WTC11 (cell line): ENCODE data around the gene SLCO4C1.

ENCODE experiments used
- CREB1 ChIP-seq: sonication (generic); formaldehyde crosslinking; IDR thresholded peaks from 2 replicates; pipeline ENCODE4 v1.8.0; 2023; ENCODE audit warnings: mild to moderate bottlenecking, missing genetic modification reagents
- CTCF ChIP-seq: fragments of 200-600 bp; IDR thresholded peaks from 2 replicates; pipeline ENCODE4 v1.8.0; 2022; ENCODE audit warnings: antibody characterized with exemption
- E2F5 ChIP-seq: sonication (generic); formaldehyde crosslinking; IDR thresholded peaks from 2 replicates; pipeline ENCODE4 v1.8.1; 2022; ENCODE audit warnings: mild to moderate bottlenecking, moderate library complexity, missing genetic modification reagents
- FOXJ3 ChIP-seq: sonication (generic); formaldehyde crosslinking; IDR thresholded peaks from 2 replicates; pipeline ENCODE4 v1.9.0; 2021; ENCODE audit warnings: missing genetic modification reagents, mild to moderate bottlenecking, borderline replicate concordance
- SP1 ChIP-seq: sonication (generic); formaldehyde crosslinking; conservative IDR thresholded peaks from 2 replicates; pipeline ENCODE4 v1.8.1; 2022; ENCODE audit warnings: missing genetic modification reagents
- ZNF121 ChIP-seq: sonication (generic); formaldehyde crosslinking; IDR thresholded peaks from 2 replicates; pipeline ENCODE4 v1.8.0; 2023; ENCODE audit warnings: missing genetic modification reagents
- ZNF138 ChIP-seq: sonication (generic); formaldehyde crosslinking; conservative IDR thresholded peaks from 2 replicates; pipeline ENCODE4 v1.8.1; 2022; ENCODE audit warnings: mild to moderate bottlenecking, moderate library complexity, missing genetic modification reagents
- ZNF263 ChIP-seq: sonication (generic); formaldehyde crosslinking; IDR thresholded peaks from 2 replicates; pipeline ENCODE4 v1.8.1; 2022; ENCODE audit warnings: low read depth, mild to moderate bottlenecking, moderate library complexity, missing genetic modification reagents
- ZNF425 ChIP-seq: fragments of 250-450 bp; sonication (Bioruptor Pico); conservative IDR thresholded peaks from 2 replicates; pipeline ENCODE4 v1.9.0; 2021; ENCODE audit warnings: mild to moderate bottlenecking
- ZNF532 ChIP-seq: fragments of 250-450 bp; sonication (Bioruptor Pico); IDR thresholded peaks from 2 replicates; pipeline ENCODE4 v1.9.0; 2021; ENCODE audit warnings: mild to moderate bottlenecking, borderline replicate concordance
- ZSCAN18 ChIP-seq: fragments of 250-450 bp; sonication (Bioruptor Pico); IDR thresholded peaks from 2 replicates; pipeline ENCODE4 v2.1.2; 2022; ENCODE audit warnings: mild to moderate bottlenecking, moderate library complexity
- TF ChIP-seq, protein P1 (sequence below): sonication (generic); formaldehyde crosslinking; IDR thresholded peaks from 2 replicates; pipeline ENCODE4 v1.8.0; 2022; ENCODE audit warnings: mild to moderate bottlenecking, missing genetic modification reagents
- TF ChIP-seq, protein P2 (sequence below): sonication (generic); formaldehyde crosslinking; IDR thresholded peaks from 2 replicates; pipeline ENCODE4 v1.8.1; 2023; ENCODE audit warnings: mild to moderate bottlenecking, missing genetic modification reagents, moderate library complexity
- TF ChIP-seq, protein P3 (sequence below): sonication (generic); formaldehyde crosslinking; IDR thresholded peaks from 2 replicates; pipeline ENCODE4 v1.8.1; 2023; ENCODE audit warnings: mild to moderate bottlenecking, moderate library complexity, missing genetic modification reagents

GRCh38 chr5:102229685-102230084 is 66.4 kb downstream of the SLCO4C1 start:
- TF ChIP-seq, protein P1, sequence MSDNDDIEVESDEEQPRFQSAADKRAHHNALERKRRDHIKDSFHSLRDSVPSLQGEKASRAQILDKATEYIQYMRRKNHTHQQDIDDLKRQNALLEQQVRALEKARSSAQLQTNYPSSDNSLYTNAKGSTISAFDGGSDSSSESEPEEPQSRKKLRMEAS (CRISPR knock-in tag) = no peak
- TF ChIP-seq ZNF121 (CRISPR knock-in tag) = no peak
- TF ChIP-seq CTCF = no peak
- TF ChIP-seq, protein P2, sequence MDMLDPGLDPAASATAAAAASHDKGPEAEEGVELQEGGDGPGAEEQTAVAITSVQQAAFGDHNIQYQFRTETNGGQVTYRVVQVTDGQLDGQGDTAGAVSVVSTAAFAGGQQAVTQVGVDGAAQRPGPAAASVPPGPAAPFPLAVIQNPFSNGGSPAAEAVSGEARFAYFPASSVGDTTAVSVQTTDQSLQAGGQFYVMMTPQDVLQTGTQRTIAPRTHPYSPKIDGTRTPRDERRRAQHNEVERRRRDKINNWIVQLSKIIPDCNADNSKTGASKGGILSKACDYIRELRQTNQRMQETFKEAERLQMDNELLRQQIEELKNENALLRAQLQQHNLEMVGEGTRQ (CRISPR knock-in tag) = no peak
- TF ChIP-seq E2F5 (CRISPR knock-in tag) = no peak
- no peak for TF ChIP-seq ZNF532
- TF ChIP-seq, protein P3, sequence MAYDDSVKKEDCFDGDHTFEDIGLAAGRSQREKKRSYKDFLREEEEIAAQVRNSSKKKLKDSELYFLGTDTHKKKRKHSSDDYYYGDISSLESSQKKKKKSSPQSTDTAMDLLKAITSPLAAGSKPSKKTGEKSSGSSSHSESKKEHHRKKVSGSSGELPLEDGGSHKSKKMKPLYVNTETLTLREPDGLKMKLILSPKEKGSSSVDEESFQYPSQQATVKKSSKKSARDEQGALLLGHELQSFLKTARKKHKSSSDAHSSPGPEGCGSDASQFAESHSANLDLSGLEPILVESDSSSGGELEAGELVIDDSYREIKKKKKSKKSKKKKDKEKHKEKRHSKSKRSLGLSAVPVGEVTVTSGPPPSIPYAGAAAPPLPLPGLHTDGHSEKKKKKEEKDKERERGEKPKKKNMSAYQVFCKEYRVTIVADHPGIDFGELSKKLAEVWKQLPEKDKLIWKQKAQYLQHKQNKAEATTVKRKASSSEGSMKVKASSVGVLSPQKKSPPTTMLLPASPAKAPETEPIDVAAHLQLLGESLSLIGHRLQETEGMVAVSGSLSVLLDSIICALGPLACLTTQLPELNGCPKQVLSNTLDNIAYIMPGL (CRISPR knock-in tag) = no peak
- TF ChIP-seq FOXJ3 (CRISPR knock-in tag) = no peak
- no peak for TF ChIP-seq ZSCAN18
- TF ChIP-seq SP1 = no peak
- TF ChIP-seq ZNF263 (CRISPR knock-in tag) = no peak
- TF ChIP-seq CREB1 (CRISPR knock-in tag) = no peak
- no peak for TF ChIP-seq ZNF425 (CRISPR knock-in tag)
- TF ChIP-seq ZNF138 (CRISPR knock-in tag) = no peak
